PC-3 (cell line): Measurements from ENCODE around the gene WFS1. TPM values are rescaled to one million over a fixed set of nuclear protein-coding genes. Genes with fewer than 3 reads are reported as not detected.

Experiments
- ATAC-seq: fragments of 200-7000 bp; cut with Tn5 transposase; 2 replicates; pipeline ENCODE4 v1.9.1; 2020; ENCODE audit warnings: mild to moderate bottlenecking, moderate library complexity
- BruUV-seq: library from RNA; stranded (reverse); fragments of 400-500 nt; replicated peaks from 2 replicates; lab custom pipeline; 2021; lab: Mats Ljungman, UMichigan
- CTCF ChIA-PET: fragments of 300-600 bp; sonication (Branson Sonifier 250); formaldehyde crosslinking; loops from one replicate; lab custom pipeline; 2022; ENCODE audit warnings: antibody characterized with exemption; lab: Charles Lee
- POLR2A ChIA-PET: fragments of 300-600 bp; sonication (Branson Sonifier 250); formaldehyde crosslinking; loops from one replicate; lab custom pipeline; 2022; ENCODE audit warnings: antibody characterized with exemption; ENCODE audit not compliant: unreplicated experiment; lab: Charles Lee
- DNase-seq: peaks from one replicate; pipeline ENCODE4 v3.0.0-alpha.2; 2015
- H2AFZ ChIP-seq: fragments of 300-600 bp; sonication (generic); 2 replicates; pipeline ENCODE4 v1.6.0; 2016; ENCODE audit warnings: antibody characterized with exemption, low read length
- H3F3A ChIP-seq: fragments of 300-600 bp; sonication (generic); one replicate; pipeline ENCODE4 v1.6.0; 2017; ENCODE audit warnings: antibody characterized with exemption, low read length, control low read depth, mild to moderate bottlenecking; ENCODE audit not compliant: unreplicated experiment
- H3K27ac ChIP-seq: fragments of 300-600 bp; sonication (generic); 2 replicates; pipeline ENCODE4 v1.5.1; 2016; ENCODE audit warnings: mild to moderate bottlenecking, low read length
- H3K27me3 ChIP-seq: fragments of 300-600 bp; sonication (generic); 2 replicates; pipeline ENCODE4 v1.6.1; 2016; ENCODE audit warnings: low read length, mixed read lengths
- H3K36me3 ChIP-seq: fragments of 300-600 bp; sonication (generic); 2 replicates; pipeline ENCODE4 v1.6.1; 2016; ENCODE audit warnings: low read depth, mixed run types, low read length, mixed read lengths
- H3K4me1 ChIP-seq: fragments of 300-600 bp; sonication (generic); 2 replicates; pipeline ENCODE4 v1.5.1; 2016; ENCODE audit warnings: low read length; ENCODE audit not compliant: insufficient read depth
- H3K4me2 ChIP-seq: fragments of 300-600 bp; sonication (generic); 2 replicates; pipeline ENCODE4 v1.6.0; 2016; ENCODE audit warnings: low read length
- H3K4me3 ChIP-seq: fragments of 300-600 bp; sonication (generic); 2 replicates; pipeline ENCODE4 v1.5.1; 2016; ENCODE audit warnings: mild to moderate bottlenecking, low read length, mixed read lengths
- H3K79me2 ChIP-seq: fragments of 300-600 bp; sonication (generic); 2 replicates; pipeline ENCODE4 v1.6.1; 2017; ENCODE audit warnings: low read length, mixed read lengths
- H3K9ac ChIP-seq: fragments of 300-600 bp; sonication (generic); 2 replicates; pipeline ENCODE4 v1.6.0; 2016; ENCODE audit warnings: mild to moderate bottlenecking, low read length
- H3K9me2 ChIP-seq: fragments of 300-600 bp; sonication (generic); replicated peaks from 2 replicates; pipeline ENCODE4 v1.6.1; 2016; ENCODE audit warnings: mixed run types, low read length, mixed read lengths
- H3K9me3 ChIP-seq: fragments of 300-600 bp; sonication (generic); 2 replicates; pipeline ENCODE4 v1.6.1; 2016; ENCODE audit warnings: low read length, mixed read lengths
- H4K20me1 ChIP-seq: fragments of 300-600 bp; sonication (generic); 2 replicates; pipeline ENCODE4 v1.6.1; 2016; ENCODE audit warnings: low read length, mixed read lengths
- CTCF ChIP-seq: fragments of 300-600 bp; sonication (generic); conservative IDR thresholded peaks from 2 replicates; pipeline ENCODE4 v1.5.1; 2017; ENCODE audit warnings: antibody characterized with exemption, low read depth, mild to moderate bottlenecking, low read length
- EZH2 ChIP-seq: fragments of 300-600 bp; sonication (generic); IDR thresholded peaks from one replicate; pipeline ENCODE4 v1.6.1; 2017; ENCODE audit warnings: antibody characterized with exemption, mild to moderate bottlenecking, low read length; ENCODE audit not compliant: unreplicated experiment
- EZH2phosphoT487 ChIP-seq: fragments of 300-600 bp; sonication (generic); IDR thresholded peaks from 2 replicates; pipeline ENCODE4 v1.6.1; 2018; ENCODE audit warnings: mild to moderate bottlenecking, antibody characterized with exemption, low read length, borderline replicate concordance
- intact Hi-C: fragments of 100-400 bp; cut with micrococcal nuclease; formaldehyde crosslinking; loops from 2 replicates; pipeline ENCODE4 v1.9.0; 2023
- total RNA-seq: library from RNA; depleted of rRNA; stranded (reverse); fragments of >200 nt; gene quantifications from 2 replicates; pipeline ENCODE4 v1.2.3, GENCODE V29; 2014

WFS1 gene
- total RNA-seq, 1 experiment from 2014 or later = 35.7 TPM

GRCh38 chr4:6320663-6321062 lies 51.0 kb downstream of the WFS1 start:
- H3K27me3 ChIP-seq = no peaks in the 10 kb centered on the region
- no peaks in the 10 kb centered on the region for H3F3A ChIP-seq
- H3K9me3 ChIP-seq = no peaks in the 10 kb centered on the region
- peaks cover 22% of the 10 kb centered on the region for H3K4me1 ChIP-seq
- H3K36me3 ChIP-seq = no peaks in the 10 kb centered on the region
- no peak overlapping the region for H3K9ac ChIP-seq
- no TSS peak for BruUV-seq
- no peak for DNase-seq
- TF ChIP-seq CTCF (no peak), EZH2 (no peak), EZH2phosphoT487 (no peak)
- CTCF ChIA-PET = interaction anchor here (0.6 kb wide), 1 partner anchor 22 kb away, joined by 4 read pairs; no protein-coding TSS in a partner anchor
- H3K4me3 ChIP-seq = no peak overlapping the region
- POLR2A ChIA-PET = no interaction called here
- ATAC-seq = no peak
- H3K79me2 ChIP-seq = no peaks in the 10 kb centered on the region
- no peak overlapping the region for H3K4me2 ChIP-seq
- no peak overlapping the region for H3K27ac ChIP-seq
- intact Hi-C loops = no loop called here
- no peaks in the 10 kb centered on the region for H3K9me2 ChIP-seq
- no peaks in the 10 kb centered on the region for H4K20me1 ChIP-seq
- H2AFZ ChIP-seq = no peak overlapping the region

- no peaks in the 10 kb centered on the region for H3K36me3 ChIP-seq
- no peak for ATAC-seq
Measured at GRCh38 chr4:6321361-6321760, 51.7 kb downstream of the WFS1 start.

More at GRCh38 chr4:6321361-6321760, 51.7 kb downstream of the WFS1 start:
- Histone ChIP-seq H3K9ac (no peak overlapping the region), H3K4me1 (peaks cover 22% of the 10 kb centered on the region), H4K20me1 (no peaks in the 10 kb centered on the region), H3K4me3 (no peak overlapping the region), H3K27me3 (no peaks in the 10 kb centered on the region), H2AFZ (no peak overlapping the region), H3K9me3 (no peaks in the 10 kb centered on the region), H3K79me2 (no peaks in the 10 kb centered on the region), H3F3A (no peaks in the 10 kb centered on the region), H3K4me2 (no peak overlapping the region), H3K9me2 (no peaks in the 10 kb centered on the region), H3K27ac (no peak overlapping the region)
- CTCF ChIA-PET = no interaction called here
- intact Hi-C loops = no loop called here
- TF ChIP-seq EZH2phosphoT487 = no peak
- TF ChIP-seq CTCF = no peak
- no peak for TF ChIP-seq EZH2
- POLR2A ChIA-PET = no interaction called here
- DNase-seq = no peak
- no TSS peak for BruUV-seq
